ENCODE data around the gene OSBPL8. TPM values are rescaled to one million over a fixed set of nuclear protein-coding genes. Genes with fewer than 3 reads are reported as not detected.
A peak's percentile ranks its signal among the peaks of the same experiment; 100 is the strongest.

The OSBPL8 gene
- total and polyA plus RNA-seq, 10 of the 15 experiments (the other 5 are each of a cell fraction or from before 2014, with no cell fraction given), result 10.4 to 58.0 (median 32.0) TPM

DNA sequence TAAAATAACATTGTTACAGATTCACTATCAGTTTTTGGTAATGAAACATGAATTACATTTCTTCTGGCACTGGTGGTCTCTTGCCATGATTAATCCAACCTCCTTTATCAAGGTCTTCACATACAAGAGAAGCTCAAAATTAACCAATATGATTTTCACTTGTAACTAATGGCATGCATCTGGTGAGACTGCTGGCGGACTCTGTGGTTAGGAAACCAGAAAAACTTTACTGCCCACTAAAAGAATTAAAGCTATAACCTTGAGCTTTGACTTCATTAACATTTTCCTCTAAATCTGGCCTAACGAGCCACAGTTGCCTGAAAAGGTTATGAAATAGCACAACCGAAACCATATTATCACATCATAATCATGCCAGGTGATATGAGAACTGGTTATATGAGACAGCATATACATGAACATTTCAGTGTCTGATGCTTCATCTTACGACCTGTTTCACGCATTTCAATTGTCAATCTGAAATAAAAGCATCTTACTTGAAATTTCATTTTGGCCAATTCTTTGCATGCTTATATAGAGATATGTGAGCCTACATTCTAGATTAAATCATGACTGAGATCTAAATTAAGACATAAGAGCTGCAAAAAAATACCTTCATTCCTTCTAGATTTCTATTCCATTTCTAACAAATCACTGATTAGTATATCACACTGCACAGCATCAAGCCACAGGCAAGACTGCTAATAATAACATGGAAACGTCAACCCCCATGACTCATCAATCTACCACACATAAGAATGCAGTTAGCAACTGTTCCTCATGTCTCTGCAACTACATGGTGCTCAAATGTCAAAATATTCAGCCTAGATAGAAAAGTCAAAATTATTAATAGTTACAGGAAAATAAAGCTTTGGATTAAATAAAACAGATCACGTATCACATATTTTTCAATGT, 89.3 kb downstream of the OSBPL8 start (continued):
- TF ChIP-seq, protein P1, sequence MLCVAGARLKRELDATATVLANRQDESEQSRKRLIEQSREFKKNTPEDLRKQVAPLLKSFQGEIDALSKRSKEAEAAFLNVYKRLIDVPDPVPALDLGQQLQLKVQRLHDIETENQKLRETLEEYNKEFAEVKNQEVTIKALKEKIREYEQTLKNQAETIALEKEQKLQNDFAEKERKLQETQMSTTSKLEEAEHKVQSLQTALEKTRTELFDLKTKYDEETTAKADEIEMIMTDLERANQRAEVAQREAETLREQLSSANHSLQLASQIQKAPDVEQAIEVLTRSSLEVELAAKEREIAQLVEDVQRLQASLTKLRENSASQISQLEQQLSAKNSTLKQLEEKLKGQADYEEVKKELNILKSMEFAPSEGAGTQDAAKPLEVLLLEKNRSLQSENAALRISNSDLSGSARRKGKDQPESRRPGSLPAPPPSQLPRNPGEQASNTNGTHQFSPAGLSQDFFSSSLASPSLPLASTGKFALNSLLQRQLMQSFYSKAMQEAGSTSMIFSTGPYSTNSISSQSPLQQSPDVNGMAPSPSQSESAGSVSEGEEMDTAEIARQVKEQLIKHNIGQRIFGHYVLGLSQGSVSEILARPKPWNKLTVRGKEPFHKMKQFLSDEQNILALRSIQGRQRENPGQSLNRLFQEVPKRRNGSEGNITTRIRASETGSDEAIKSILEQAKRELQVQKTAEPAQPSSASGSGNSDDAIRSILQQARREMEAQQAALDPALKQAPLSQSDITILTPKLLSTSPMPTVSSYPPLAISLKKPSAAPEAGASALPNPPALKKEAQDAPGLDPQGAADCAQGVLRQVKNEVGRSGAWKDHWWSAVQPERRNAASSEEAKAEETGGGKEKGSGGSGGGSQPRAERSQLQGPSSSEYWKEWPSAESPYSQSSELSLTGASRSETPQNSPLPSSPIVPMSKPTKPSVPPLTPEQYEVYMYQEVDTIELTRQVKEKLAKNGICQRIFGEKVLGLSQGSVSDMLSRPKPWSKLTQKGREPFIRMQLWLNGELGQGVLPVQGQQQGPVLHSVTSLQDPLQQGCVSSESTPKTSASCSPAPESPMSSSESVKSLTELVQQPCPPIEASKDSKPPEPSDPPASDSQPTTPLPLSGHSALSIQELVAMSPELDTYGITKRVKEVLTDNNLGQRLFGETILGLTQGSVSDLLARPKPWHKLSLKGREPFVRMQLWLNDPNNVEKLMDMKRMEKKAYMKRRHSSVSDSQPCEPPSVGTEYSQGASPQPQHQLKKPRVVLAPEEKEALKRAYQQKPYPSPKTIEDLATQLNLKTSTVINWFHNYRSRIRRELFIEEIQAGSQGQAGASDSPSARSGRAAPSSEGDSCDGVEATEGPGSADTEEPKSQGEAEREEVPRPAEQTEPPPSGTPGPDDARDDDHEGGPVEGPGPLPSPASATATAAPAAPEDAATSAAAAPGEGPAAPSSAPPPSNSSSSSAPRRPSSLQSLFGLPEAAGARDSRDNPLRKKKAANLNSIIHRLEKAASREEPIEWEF (IDR thresholded peaks at IDR 0.05; ENCODE audit: insufficient replicate concordance, low read depth, low read length), result no peak
- TF ChIP-seq, protein P2, sequence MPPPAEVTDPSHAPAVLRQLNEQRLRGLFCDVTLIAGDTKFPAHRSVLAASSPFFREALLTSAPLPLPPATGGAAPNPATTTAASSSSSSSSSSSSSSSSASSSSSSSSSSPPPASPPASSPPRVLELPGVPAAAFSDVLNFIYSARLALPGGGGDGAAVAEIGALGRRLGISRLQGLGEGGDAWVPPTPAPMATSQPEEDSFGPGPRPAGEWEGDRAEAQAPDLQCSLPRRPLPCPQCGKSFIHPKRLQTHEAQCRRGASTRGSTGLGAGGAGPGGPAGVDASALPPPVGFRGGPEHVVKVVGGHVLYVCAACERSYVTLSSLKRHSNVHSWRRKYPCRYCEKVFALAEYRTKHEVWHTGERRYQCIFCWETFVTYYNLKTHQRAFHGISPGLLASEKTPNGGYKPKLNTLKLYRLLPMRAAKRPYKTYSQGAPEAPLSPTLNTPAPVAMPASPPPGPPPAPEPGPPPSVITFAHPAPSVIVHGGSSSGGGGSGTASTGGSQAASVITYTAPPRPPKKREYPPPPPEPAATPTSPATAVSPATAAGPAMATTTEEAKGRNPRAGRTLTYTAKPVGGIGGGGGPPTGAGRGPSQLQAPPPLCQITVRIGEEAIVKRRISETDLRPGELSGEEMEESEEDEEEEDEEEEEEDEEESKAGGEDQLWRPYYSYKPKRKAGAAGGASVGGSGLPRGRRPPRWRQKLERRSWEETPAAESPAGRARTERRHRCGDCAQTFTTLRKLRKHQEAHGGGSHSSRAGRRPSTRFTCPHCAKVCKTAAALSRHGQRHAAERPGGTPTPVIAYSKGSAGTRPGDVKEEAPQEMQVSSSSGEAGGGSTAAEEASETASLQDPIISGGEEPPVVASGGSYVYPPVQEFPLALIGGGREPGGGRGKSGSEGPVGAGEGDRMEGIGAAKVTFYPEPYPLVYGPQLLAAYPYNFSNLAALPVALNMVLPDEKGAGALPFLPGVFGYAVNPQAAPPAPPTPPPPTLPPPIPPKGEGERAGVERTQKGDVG (CRISPR knock-in tag; IDR thresholded peaks at IDR 0.05), result no peak
- TF ChIP-seq POLR2AphosphoS2 (IDR thresholded peaks at IDR 0.05; ENCODE audit: low read depth, low read length), result no peak
- peak; percentile 79; the same call in 1 of the 2 replicates for TF ChIP-seq MTA2 (IDR thresholded peaks at IDR 0.05; ENCODE audit: low read depth)
- no peak for TF ChIP-seq KAT2A (conservative IDR thresholded peaks at IDR 0.05; ENCODE audit: control insufficient read depth, low read depth, low read length)
- TF ChIP-seq SP1 (IDR thresholded peaks at IDR 0.05; ENCODE audit: low read depth, low read length), result no peak
- TF ChIP-seq JUNB (IDR thresholded peaks at IDR 0.05), result peak; percentile 48
- no peak for TF ChIP-seq ZNF384 (IDR thresholded peaks at IDR 0.05; ENCODE audit: borderline replicate concordance, low read depth, low read length)
- TF ChIP-seq DPF2 (IDR thresholded peaks at IDR 0.05), result 0 out of 2 replicates have a peak, but pooled peaks have one; percentile 45
- no peak for TF ChIP-seq FOXM1 (IDR thresholded peaks at IDR 0.05; ENCODE audit: low read depth, low read length)
- no peak for TF ChIP-seq CEBPB (IDR thresholded peaks at IDR 0.05; ENCODE audit: borderline replicate concordance in 1 of 2, low read depth in 2 of 2, low read length in 2 of 2)
- TF ChIP-seq, protein P3, sequence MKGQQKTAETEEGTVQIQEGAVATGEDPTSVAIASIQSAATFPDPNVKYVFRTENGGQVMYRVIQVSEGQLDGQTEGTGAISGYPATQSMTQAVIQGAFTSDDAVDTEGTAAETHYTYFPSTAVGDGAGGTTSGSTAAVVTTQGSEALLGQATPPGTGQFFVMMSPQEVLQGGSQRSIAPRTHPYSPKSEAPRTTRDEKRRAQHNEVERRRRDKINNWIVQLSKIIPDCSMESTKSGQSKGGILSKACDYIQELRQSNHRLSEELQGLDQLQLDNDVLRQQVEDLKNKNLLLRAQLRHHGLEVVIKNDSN (IDR thresholded peaks at IDR 0.05; ENCODE audit: borderline replicate concordance, extremely low read length, insufficient read depth, low read depth, low read length), result no peak
- TF ChIP-seq HDAC6 (IDR thresholded peaks at IDR 0.05; ENCODE audit: unreplicated experiment), result no peak
- TF ChIP-seq, protein P4, sequence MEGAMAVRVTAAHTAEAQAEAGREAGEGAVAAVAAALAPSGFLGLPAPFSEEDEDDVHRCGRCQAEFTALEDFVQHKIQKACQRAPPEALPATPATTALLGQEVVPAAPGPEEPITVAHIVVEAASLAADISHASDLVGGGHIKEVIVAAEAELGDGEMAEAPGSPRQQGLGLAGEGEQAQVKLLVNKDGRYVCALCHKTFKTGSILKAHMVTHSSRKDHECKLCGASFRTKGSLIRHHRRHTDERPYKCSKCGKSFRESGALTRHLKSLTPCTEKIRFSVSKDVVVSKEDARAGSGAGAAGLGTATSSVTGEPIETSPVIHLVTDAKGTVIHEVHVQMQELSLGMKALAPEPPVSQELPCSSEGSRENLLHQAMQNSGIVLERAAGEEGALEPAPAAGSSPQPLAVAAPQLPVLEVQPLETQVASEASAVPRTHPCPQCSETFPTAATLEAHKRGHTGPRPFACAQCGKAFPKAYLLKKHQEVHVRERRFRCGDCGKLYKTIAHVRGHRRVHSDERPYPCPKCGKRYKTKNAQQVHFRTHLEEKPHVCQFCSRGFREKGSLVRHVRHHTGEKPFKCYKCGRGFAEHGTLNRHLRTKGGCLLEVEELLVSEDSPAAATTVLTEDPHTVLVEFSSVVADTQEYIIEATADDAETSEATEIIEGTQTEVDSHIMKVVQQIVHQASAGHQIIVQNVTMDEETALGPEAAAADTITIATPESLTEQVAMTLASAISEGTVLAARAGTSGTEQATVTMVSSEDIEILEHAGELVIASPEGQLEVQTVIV (IDR thresholded peaks at IDR 0.05; ENCODE audit: borderline replicate concordance, partially characterized antibody), result no peak
- TF ChIP-seq HCFC1 (IDR thresholded peaks at IDR 0.05; ENCODE audit: low read length), result no peak
- TF ChIP-seq PAX5 (IDR thresholded peaks at IDR 0.05; ENCODE audit: borderline replicate concordance, low read depth, low read length), result no peak
- TF ChIP-seq SMAD5 (IDR thresholded peaks at IDR 0.05; ENCODE audit: low read depth), result no peak

Measured in GM12878 (cell line).